K562 (cell line): ENCODE data around the gene AKAP10. TPM values are rescaled to one million over a fixed set of nuclear protein-coding genes. Genes with fewer than 3 reads are reported as not detected.

Source experiments
- ATAC-seq: fragments of 200-7000 bp; cut with Tn5 transposase; 3 replicates; pipeline ENCODE4 v1.9.1; 2020; ENCODE audit warnings: moderate library complexity
- BruUV-seq: library from RNA; stranded (reverse); fragments of 400-500 nt; replicated peaks from 2 replicates; lab custom pipeline; 2021; lab: Mats Ljungman, UMichigan
- CTCF ChIA-PET: fragments of 300-600 bp; formaldehyde crosslinking; extraction: SDS; loops from one replicate; lab custom pipeline; 2021; ENCODE audit warnings: low intra/inter-chr PET ratio; lab: Yijun Ruan, JAX
- POLR2A ChIA-PET: fragments of 300-600, 350-650 bp; sonication (Branson Sonifier 250); formaldehyde crosslinking; extraction: SDS; loops from one replicate; lab custom pipeline; 2021; ENCODE audit warnings: antibody characterized with exemption, inconsistent platforms; lab: Yijun Ruan, JAX
- DNase-seq, 4 experiments: peaks; one replicate each; pipeline versions ENCODE4 v3.0.0 to v3.0.0-alpha.2; 2011 to 2018; ENCODE audit warnings: low spot score in 3 of 4, mixed read lengths in 3 of 4; ENCODE audit errors: extremely low read depth in 1 of 4
- FAIRE-seq: peaks from 2 replicates; lab custom pipeline; 2011; peaks lifted over from hg19 to GRCh38; lab: Jason Lieb, UNC
- H2AFZ ChIP-seq: 2 replicates; pipeline ENCODE4 v1.6.0; 2011; ENCODE audit warnings: low read depth, low read length, control low read depth, inconsistent platforms
- H3K27ac ChIP-seq: fragments of 200-600 bp; 3 replicates; pipeline ENCODE4 v1.8.0; 2011; ENCODE audit warnings: low read depth, mild to moderate bottlenecking, control low read depth, inconsistent platforms, low read length, moderate library complexity, mixed read lengths; ENCODE audit errors: extremely low read depth
- H3K27me3 ChIP-seq, 2 experiments: fragments of 300-600 bp in 1 of 2; 2 replicates in 1 of 2; 3 replicates in 1 of 2; pipeline versions ENCODE4 v1.6.0 to v1.8.0; 2011; ENCODE audit warnings: inconsistent platforms in 2 of 2, low read length in 2 of 2, mild to moderate bottlenecking in 1 of 2, mixed read lengths in 1 of 2, moderate library complexity in 1 of 2; ENCODE audit not compliant: control insufficient read depth in 2 of 2, insufficient read depth in 2 of 2
- H3K36me3 ChIP-seq: fragments of 300-600 bp; 3 replicates; pipeline ENCODE4 v1.8.0; 2011; ENCODE audit warnings: mild to moderate bottlenecking, low read length, inconsistent platforms; ENCODE audit not compliant: control insufficient read depth, insufficient read depth
- H3K4me1 ChIP-seq, 2 experiments: fragments of 200-600 bp in 1 of 2; replicated peaks in 1 of 2; 2 replicates in 1 of 2; 3 replicates in 1 of 2; pipeline versions ENCODE4 v1.5.1 to v1.8.0; 2011; ENCODE audit warnings: inconsistent platforms in 2 of 2, low read length in 2 of 2, mild to moderate bottlenecking in 1 of 2, mixed read lengths in 1 of 2, moderate library complexity in 1 of 2; ENCODE audit not compliant: control insufficient read depth in 2 of 2, insufficient read depth in 2 of 2
- H3K4me2 ChIP-seq: 2 replicates; pipeline ENCODE4 v1.6.1; 2011; ENCODE audit warnings: low read length, control low read depth, inconsistent platforms, mixed read lengths; ENCODE audit not compliant: insufficient read depth
- H3K4me3 ChIP-seq: fragments of 200-600 bp; sonication (generic), shearing (Covaris generic); 2 replicates; pipeline ENCODE4 v1.5.1; 2016; ENCODE audit warnings: control low read depth, inconsistent platforms
- H3K79me2 ChIP-seq: fragments of 200-600 bp; 3 replicates; pipeline ENCODE4 v1.8.0; 2011; ENCODE audit warnings: low read length, inconsistent platforms; ENCODE audit not compliant: control insufficient read depth, insufficient read depth
- H3K9ac ChIP-seq, 2 experiments: 2 replicates each; pipeline versions ENCODE4 v1.6.0 to v1.6.1; 2011; ENCODE audit warnings: low read depth in 2 of 2, low read length in 2 of 2, control low read depth in 1 of 2, inconsistent platforms in 1 of 2, mild to moderate bottlenecking in 1 of 2, mixed read lengths in 1 of 2; ENCODE audit not compliant: insufficient read depth in 1 of 2
- H3K9me1 ChIP-seq: one replicate; pipeline ENCODE4 v1.6.0; 2011; ENCODE audit warnings: inconsistent platforms, mild to moderate bottlenecking, low read length, moderate library complexity; ENCODE audit not compliant: control insufficient read depth, insufficient read depth
- H3K9me3 ChIP-seq: replicated peaks from 2 replicates; pipeline ENCODE4 v1.5.1; 2011; ENCODE audit warnings: low read depth, low read length, inconsistent platforms; ENCODE audit not compliant: control insufficient read depth, insufficient read depth
- H4K20me1 ChIP-seq: replicated peaks from 2 replicates; pipeline ENCODE4 v1.6.1; 2011; ENCODE audit warnings: low read length, inconsistent platforms, mixed read lengths; ENCODE audit not compliant: control insufficient read depth, insufficient read depth
- FOXP1 ChIP-seq: sonication (generic); formaldehyde crosslinking; IDR thresholded peaks from 2 replicates; pipeline ENCODE4 v1.8.0; 2022; ENCODE audit warnings: mild to moderate bottlenecking, missing genetic modification reagents
- GTF2A2 ChIP-seq: IDR thresholded peaks from 2 replicates; pipeline ENCODE4 v1.6.1; 2016; ENCODE audit warnings: mild to moderate bottlenecking, missing genetic modification characterization, missing compliant biosample characterization
- L3MBTL2 ChIP-seq: fragments of 450-650 bp; IDR thresholded peaks from 2 replicates; pipeline ENCODE4 v1.6.1; 2016; ENCODE audit warnings: mild to moderate bottlenecking, moderate library complexity
- MAFG ChIP-seq: fragments of 450-650 bp; conservative IDR thresholded peaks from 2 replicates; pipeline ENCODE4 v1.6.1; 2016; ENCODE audit warnings: missing genetic modification characterization, missing compliant biosample characterization
- SOX6 ChIP-seq: fragments of 450-650 bp; IDR thresholded peaks from 2 replicates; pipeline ENCODE4 v1.6.1; 2014; ENCODE audit warnings: mild to moderate bottlenecking
- TSC22D4 ChIP-seq: fragments of 450-650 bp; IDR thresholded peaks from 2 replicates; pipeline ENCODE4 v1.6.1; 2016; ENCODE audit warnings: missing genetic modification characterization, missing biosample characterization, control low read depth
- ZC3H8 ChIP-seq: fragments of 450-650 bp; IDR thresholded peaks from 2 replicates; pipeline ENCODE4 v1.6.1; 2017
- ZNF239 ChIP-seq: fragments of 250-450 bp; sonication (Bioruptor Pico); IDR thresholded peaks from 2 replicates; pipeline ENCODE4 v1.4.0; 2020; ENCODE audit warnings: mild to moderate bottlenecking
- WGBS: fragments of 100-300 bp; shearing (Covaris generic); methylation state at CpG from one replicate; pipeline ENCODE4 v1.1.6; 2016; ENCODE audit warnings: low coverage, mixed read lengths; ENCODE audit not compliant: insufficient coverage; ENCODE audit errors: missing lambda C conversion rate; 5-methylcytosine and 5-hydroxymethylcytosine counted together
- in situ Hi-C: fragments of 300-500 bp; cut with MboI; formaldehyde crosslinking; loops from 4 replicates; pipeline ENCODE4 v1.15.0; 2018; ENCODE audit warnings: inconsistent platforms, mixed read lengths
- intact Hi-C: fragments of 100-400 bp; cut with micrococcal nuclease; formaldehyde crosslinking; loops from 2 replicates; pipeline ENCODE4 v1.14.2; 2022
- polyA plus RNA-seq, 8 experiments: library from polyadenylated mRNA; depleted of rRNA in 4 of 8; stranded (reverse) in 5 of 8; unstranded in 3 of 8; fragments of >200 nt; fragmentation: Nextera tagmentation in 2 of 8; fragmentation: Illumina TruSeq in 1 of 8; extraction: Ambion mirVana in 2 of 8; extraction: Trizol in 1 of 8; gene quantifications; 2 replicates each; pipeline versions ENCODE4 v1.2.1 to v1.2.3, GENCODE V29; 2011 to 2014; ENCODE audit warnings: inconsistent platforms in 1 of 8, missing spikeins in 1 of 8
- total RNA-seq, 7 experiments: library from RNA; depleted of rRNA in 6 of 7; stranded (reverse); fragments of >200 nt in 6 of 7; fragmentation: Illumina TruSeq in 2 of 7; extraction: Trizol in 2 of 7; gene quantifications; 2 replicates each; pipeline versions ENCODE4 v1.2.1 to v1.2.3, GENCODE V29; 2011 to 2021; ENCODE audit warnings: low replicate concordance in 1 of 7
- TF ChIP-seq, protein P1 (sequence below), 2 experiments: fragments of 150-350 bp in 1 of 2; IDR thresholded peaks; 2 replicates each; pipeline ENCODE4 v1.6.1; 2012 to 2016; ENCODE audit warnings: low read depth in 2 of 2, low read length in 2 of 2, mild to moderate bottlenecking in 1 of 2, moderate library complexity in 1 of 2

AKAP10 gene
- total and polyA plus RNA-seq, 9 of the 15 experiments (the other 6 are each of a cell fraction or from before 2014, with no cell fraction given): 4.0 to 20.3 (median 8.2) TPM

- WGBS: 54% methylated on average over 3 of the region's 10 CpGs
- no TSS peak for BruUV-seq
- DNase-seq: peak in 1 of 4 experiments; percentile 5
- CTCF ChIA-PET: no interaction called here
- ATAC-seq: peak; percentile 33; the same call in 1 of the 3 replicates
- H3K27me3 ChIP-seq: no peaks in the 10 kb centered on the region
- H3K4me3 ChIP-seq: no peak overlapping the region
- POLR2A ChIA-PET: interaction anchor here (0.7 kb wide), 1 partner anchor 1469 kb away, joined by 4 read pairs; no protein-coding TSS in a partner anchor
- in situ Hi-C loops (no loop called here), intact Hi-C loops (no loop called here)
- no peaks in the 10 kb centered on the region for H3K9me1 ChIP-seq
- TF ChIP-seq TSC22D4 (tag) (no peak), ZC3H8 (no peak), FOXP1 (CRISPR knock-in tag) (no peak)
- FAIRE-seq: peak; percentile 44
- H3K4me1 ChIP-seq: peaks cover 5 to 10% of the 10 kb centered on the region in 2 experiments; a peak in 4 of 5 replicates
- no peak overlapping the region for H3K9ac ChIP-seq
- no peak overlapping the region for H2AFZ ChIP-seq
- H3K9me3 ChIP-seq: no peaks in the 10 kb centered on the region
- H3K36me3 ChIP-seq: peaks cover 44% of the 10 kb centered on the region
- no peak overlapping the region for H3K4me2 ChIP-seq
- no peaks in the 10 kb centered on the region; the same call in 1 of the 2 replicates for H4K20me1 ChIP-seq
- peak overlapping the region; percentile 39; the same call in 2 of the 3 replicates for H3K27ac ChIP-seq
- peaks cover 74% of the 10 kb centered on the region for H3K79me2 ChIP-seq
Measured at GRCh38 chr17:19948116-19948943, 29.3 kb downstream of the AKAP10 start.

- no peak for FAIRE-seq
- 94% methylated on average over 6 of the region's 20 CpGs for WGBS
- peaks cover 57% of the 10 kb centered on the region for H3K36me3 ChIP-seq
Measured at GRCh38 chr17:19946921-19947320, 30.7 kb downstream of the AKAP10 start.

More at GRCh38 chr17:19946921-19947320, 30.7 kb downstream of the AKAP10 start:
- intact Hi-C loops: no loop called here
- ChIA-PET CTCF (no interaction called here), POLR2A (no interaction called here)
- Histone ChIP-seq H3K4me3 (no peak overlapping the region), H3K9me3 (no peaks in the 10 kb centered on the region), H4K20me1 (no peaks in the 10 kb centered on the region; the same call in 1 of the 2 replicates), H3K9me1 (no peaks in the 10 kb centered on the region), H2AFZ (no peak overlapping the region), H3K4me2 (no peak overlapping the region), H3K27ac (no peak overlapping the region), H3K4me1 (peaks cover 5 to 10% of the 10 kb centered on the region in 2 experiments; a peak in 4 of 5 replicates), H3K27me3 (no peaks in the 10 kb centered on the region), H3K9ac (peak overlapping the region in 1 of 2 experiments; percentile 80; a peak in 1 of 4 replicates), H3K79me2 (peaks cover 72% of the 10 kb centered on the region)
- BruUV-seq: no TSS peak
- ATAC-seq: no peak
- no peak for TF ChIP-seq MAFG
- TF ChIP-seq ZNF239 (CRISPR knock-in tag): no peak
- TF ChIP-seq SOX6: no peak
- TF ChIP-seq L3MBTL2: no peak
- TF ChIP-seq, protein P1, sequence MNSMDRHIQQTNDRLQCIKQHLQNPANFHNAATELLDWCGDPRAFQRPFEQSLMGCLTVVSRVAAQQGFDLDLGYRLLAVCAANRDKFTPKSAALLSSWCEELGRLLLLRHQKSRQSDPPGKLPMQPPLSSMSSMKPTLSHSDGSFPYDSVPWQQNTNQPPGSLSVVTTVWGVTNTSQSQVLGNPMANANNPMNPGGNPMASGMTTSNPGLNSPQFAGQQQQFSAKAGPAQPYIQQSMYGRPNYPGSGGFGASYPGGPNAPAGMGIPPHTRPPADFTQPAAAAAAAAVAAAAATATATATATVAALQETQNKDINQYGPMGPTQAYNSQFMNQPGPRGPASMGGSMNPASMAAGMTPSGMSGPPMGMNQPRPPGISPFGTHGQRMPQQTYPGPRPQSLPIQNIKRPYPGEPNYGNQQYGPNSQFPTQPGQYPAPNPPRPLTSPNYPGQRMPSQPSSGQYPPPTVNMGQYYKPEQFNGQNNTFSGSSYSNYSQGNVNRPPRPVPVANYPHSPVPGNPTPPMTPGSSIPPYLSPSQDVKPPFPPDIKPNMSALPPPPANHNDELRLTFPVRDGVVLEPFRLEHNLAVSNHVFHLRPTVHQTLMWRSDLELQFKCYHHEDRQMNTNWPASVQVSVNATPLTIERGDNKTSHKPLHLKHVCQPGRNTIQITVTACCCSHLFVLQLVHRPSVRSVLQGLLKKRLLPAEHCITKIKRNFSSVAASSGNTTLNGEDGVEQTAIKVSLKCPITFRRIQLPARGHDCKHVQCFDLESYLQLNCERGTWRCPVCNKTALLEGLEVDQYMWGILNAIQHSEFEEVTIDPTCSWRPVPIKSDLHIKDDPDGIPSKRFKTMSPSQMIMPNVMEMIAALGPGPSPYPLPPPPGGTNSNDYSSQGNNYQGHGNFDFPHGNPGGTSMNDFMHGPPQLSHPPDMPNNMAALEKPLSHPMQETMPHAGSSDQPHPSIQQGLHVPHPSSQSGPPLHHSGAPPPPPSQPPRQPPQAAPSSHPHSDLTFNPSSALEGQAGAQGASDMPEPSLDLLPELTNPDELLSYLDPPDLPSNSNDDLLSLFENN (IDR thresholded peaks at IDR 0.05; ENCODE audit: low read depth in 2 of 2, low read length in 2 of 2): no peak
- TF ChIP-seq GTF2A2 (tag): no peak
- DNase-seq: no peak
- in situ Hi-C loops: no loop called here
